ENCODE measurements around the gene FXYD2. TPM values are rescaled to one million over a fixed set of nuclear protein-coding genes. Genes with fewer than 3 reads are reported as not detected.

FXYD2 gene
- polyA plus RNA-seq, 1 experiment = not detected

DNA sequence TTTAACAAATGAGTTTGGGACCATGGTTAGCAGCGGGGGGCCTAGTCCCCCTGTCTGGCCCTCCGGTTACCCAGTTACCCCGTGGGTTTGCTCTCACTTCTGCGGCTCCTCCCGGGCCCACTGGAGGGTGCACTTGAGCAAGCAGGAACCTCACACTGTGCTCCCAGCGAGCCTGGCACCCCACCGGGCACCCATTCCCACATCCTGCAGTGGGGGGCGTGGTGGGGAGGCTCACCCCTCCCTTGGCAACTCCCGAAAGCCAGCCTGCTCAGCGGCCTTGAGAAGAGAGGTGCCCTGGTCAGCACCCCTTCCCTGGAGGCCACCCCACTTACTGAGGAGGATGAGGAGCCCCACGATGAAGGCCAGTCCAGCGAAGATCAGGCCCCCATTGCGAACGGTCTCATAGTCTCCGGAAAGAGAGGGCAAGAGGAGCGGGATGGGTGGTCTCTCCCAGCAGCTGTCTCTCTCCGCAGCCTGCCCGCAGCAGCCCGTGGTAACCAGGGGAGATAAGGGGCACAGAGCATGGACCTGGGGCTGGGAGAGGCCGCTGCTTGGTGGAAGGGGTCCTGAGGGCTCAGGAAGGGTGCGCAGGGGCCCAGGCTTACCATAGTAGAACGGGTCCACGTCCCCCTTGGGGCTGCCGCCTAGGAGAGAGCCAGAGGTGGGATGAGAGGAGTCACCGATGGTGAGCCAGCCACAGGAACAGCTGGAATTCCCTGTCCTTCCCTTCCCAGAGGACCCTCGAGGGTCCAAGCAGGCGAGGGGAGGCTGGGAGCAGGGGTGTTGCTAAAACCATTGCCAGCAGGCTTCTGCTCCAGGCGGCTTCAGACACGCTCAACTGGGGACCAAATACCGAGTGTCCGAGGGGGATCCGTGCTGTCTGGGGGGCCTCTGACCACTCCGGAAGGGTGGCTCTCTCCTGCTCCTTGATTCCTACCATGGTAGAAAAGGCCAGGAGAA lies 2.2 kb downstream of the FXYD2 start:
- TF ChIP-seq, protein P1, sequence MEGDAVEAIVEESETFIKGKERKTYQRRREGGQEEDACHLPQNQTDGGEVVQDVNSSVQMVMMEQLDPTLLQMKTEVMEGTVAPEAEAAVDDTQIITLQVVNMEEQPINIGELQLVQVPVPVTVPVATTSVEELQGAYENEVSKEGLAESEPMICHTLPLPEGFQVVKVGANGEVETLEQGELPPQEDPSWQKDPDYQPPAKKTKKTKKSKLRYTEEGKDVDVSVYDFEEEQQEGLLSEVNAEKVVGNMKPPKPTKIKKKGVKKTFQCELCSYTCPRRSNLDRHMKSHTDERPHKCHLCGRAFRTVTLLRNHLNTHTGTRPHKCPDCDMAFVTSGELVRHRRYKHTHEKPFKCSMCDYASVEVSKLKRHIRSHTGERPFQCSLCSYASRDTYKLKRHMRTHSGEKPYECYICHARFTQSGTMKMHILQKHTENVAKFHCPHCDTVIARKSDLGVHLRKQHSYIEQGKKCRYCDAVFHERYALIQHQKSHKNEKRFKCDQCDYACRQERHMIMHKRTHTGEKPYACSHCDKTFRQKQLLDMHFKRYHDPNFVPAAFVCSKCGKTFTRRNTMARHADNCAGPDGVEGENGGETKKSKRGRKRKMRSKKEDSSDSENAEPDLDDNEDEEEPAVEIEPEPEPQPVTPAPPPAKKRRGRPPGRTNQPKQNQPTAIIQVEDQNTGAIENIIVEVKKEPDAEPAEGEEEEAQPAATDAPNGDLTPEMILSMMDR (IDR thresholded peaks at IDR 0.05; ENCODE audit: low read depth, low read length) = peak; percentile 61
- Histone ChIP-seq H3K4me3 (ENCODE audit: low read depth, low read length) (no peak overlapping the region), H3K27ac (ENCODE audit: low read depth, low read length) (no peak overlapping the region), H3K9me3 (ENCODE audit: control insufficient read depth, insufficient read depth, low read length) (no peaks in the 10 kb centered on the region; the same call in 1 of the 2 replicates), H3K27me3 (ENCODE audit: control insufficient read depth, insufficient read depth, low read length) (peaks cover 5% of the 10 kb centered on the region)
- CTCF ChIA-PET = interaction anchor here (0.7 to 9.3 kb wide), 4 partner anchors 11 to 125 kb away, joined by 3 to 238 read pairs (median 20); no protein-coding TSS in a partner anchor
- DNase-seq (ENCODE audit: low read depth, low spot score) = no peak
- POLR2A ChIA-PET = no interaction called here

DNA sequence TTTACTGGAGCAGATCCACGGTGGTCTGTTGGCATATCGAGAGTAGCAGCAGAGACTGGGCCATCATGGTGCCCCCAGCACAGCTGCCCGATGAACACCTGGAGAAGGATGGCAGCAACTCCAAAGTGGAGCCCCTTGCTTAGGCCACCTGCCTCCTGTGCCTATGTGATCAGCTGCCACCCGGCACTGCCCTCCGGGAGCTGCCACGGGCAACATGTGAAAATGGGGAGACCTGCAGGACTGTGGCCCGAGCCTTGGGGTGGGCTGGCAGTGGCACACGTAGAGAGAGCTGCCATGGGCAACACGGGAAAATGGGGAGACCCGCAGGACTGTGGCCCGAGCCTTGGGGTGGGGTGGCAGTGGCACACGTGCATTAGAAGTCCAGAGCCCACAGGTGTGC lies 3.1 kb downstream of the FXYD2 start:
- POLR2A ChIA-PET = no interaction called here
- no peaks in the 10 kb centered on the region for H3K27me3 ChIP-seq (ENCODE audit: control insufficient read depth, insufficient read depth, low read length)

DNA sequence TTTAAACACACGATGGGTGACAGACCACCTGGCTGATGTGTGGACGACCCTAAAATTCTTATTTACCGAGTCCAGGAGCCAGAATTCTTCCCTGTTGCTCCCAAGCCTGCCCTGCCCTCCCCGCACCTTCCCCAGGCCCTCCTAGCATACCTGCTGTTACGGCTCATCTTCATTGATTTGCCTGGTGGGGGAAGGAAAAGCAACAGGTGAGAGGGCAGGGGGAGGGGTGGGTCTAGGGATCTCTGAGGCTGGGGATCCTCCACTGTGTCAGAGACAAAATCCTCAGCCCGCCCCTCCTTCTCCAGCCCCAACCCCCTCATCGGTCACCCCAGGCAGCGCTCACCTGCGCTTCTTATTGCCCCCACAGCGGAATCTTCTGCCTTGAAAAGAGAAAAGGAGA lies 4.0 kb downstream of the FXYD2 start:
- Histone ChIP-seq H3K9me3 (ENCODE audit: control insufficient read depth, insufficient read depth, low read length) (no peaks in the 10 kb centered on the region; the same call in 1 of the 2 replicates), H3K27me3 (ENCODE audit: control insufficient read depth, insufficient read depth, low read length) (no peaks in the 10 kb centered on the region), H3K27ac (ENCODE audit: low read depth, low read length) (no peak overlapping the region), H3K4me3 (ENCODE audit: low read depth, low read length) (no peak overlapping the region)
- ChIA-PET CTCF (interaction anchor here (1.3 to 9.3 kb wide), 4 partner anchors 14 to 233 kb away, joined by 6 to 238 read pairs (median 123); no protein-coding TSS in a partner anchor), POLR2A (no interaction called here)
- TF ChIP-seq, protein P1 (IDR thresholded peaks at IDR 0.05; ENCODE audit: low read depth, low read length) = no peak
- no peak for DNase-seq (ENCODE audit: low read depth, low spot score)

More for the DNA sequence above, 3.1 kb downstream of the FXYD2 start:
- DNase-seq (ENCODE audit: low read depth, low spot score) = no peak
- Histone ChIP-seq H3K4me3 (ENCODE audit: low read depth, low read length) (no peak overlapping the region), H3K9me3 (ENCODE audit: control insufficient read depth, insufficient read depth, low read length) (no peaks in the 10 kb centered on the region; the same call in 1 of the 2 replicates), H3K27ac (ENCODE audit: low read depth, low read length) (no peak overlapping the region)
- TF ChIP-seq, protein P1 (IDR thresholded peaks at IDR 0.05; ENCODE audit: low read depth, low read length) = no peak
- CTCF ChIA-PET = interaction anchor here (0.7 to 9.3 kb wide), 5 partner anchors 12 to 232 kb away, joined by 3 to 238 read pairs (median 49); no protein-coding TSS in a partner anchor

DNA sequence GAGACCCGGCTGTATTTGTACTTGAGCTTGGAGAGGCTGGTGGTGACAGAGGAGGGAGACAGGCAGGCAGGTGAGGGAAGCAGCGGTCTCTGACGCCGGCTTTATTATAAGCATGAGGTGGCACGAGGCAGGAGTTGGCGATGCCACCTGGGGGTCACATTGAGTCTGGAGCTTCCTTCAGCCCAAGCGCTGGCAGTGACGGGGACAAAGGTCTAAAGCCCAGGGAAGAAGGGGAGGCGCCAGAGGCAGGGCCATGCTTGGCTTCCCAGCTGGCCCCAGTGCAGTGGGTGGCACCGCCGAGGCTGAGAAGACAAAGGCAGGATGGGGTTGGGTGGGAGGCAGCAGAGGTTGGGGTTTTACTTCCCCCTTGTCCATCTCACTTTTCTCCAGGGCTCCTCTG lies 4.5 kb downstream of the FXYD2 start:
- CTCF ChIA-PET = interaction anchor here (2.0 to 9.3 kb wide), 5 partner anchors 13 to 234 kb away, joined by 12 to 238 read pairs (median 49); no protein-coding TSS in a partner anchor
- no peak overlapping the region for H3K4me3 ChIP-seq (ENCODE audit: low read depth, low read length)
- TF ChIP-seq, protein P1 (IDR thresholded peaks at IDR 0.05; ENCODE audit: low read depth, low read length) = no peak
- no peak for DNase-seq (ENCODE audit: low read depth, low spot score)
- H3K27ac ChIP-seq (ENCODE audit: low read depth, low read length) = no peak overlapping the region
- no peaks in the 10 kb centered on the region for H3K27me3 ChIP-seq (ENCODE audit: control insufficient read depth, insufficient read depth, low read length)
- POLR2A ChIA-PET = no interaction called here
- H3K9me3 ChIP-seq (ENCODE audit: control insufficient read depth, insufficient read depth, low read length) = no peaks in the 10 kb centered on the region; the same call in 1 of the 2 replicates

Measured in AG04450 (cell line).